GM12892 (cell line): ENCODE data around the gene TTPAL.

Source experiments
- POLR2A ChIP-seq: IDR thresholded peaks from 2 replicates; pipeline ENCODE4 v1.6.1; 2011; ENCODE audit warnings: low read depth, low read length, control low read depth
- POLR2AphosphoS5 ChIP-seq: IDR thresholded peaks from 2 replicates; pipeline ENCODE4 v1.6.1; 2011; ENCODE audit warnings: low read depth, low read length, control low read depth

GRCh38 chr20:44429419-44430269 is 46.0 kb upstream of the TTPAL start:
- TF ChIP-seq POLR2AphosphoS5 (no peak), POLR2A (no peak)
